Liver (tissue), 3 donors: ENCODE results near the gene ANKFN1.

ENCODE experiments used
- YY1 ChIP-seq: IDR thresholded peaks from 2 replicates; pipeline ENCODE4 v1.6.1; 2016; ENCODE audit warnings: antibody characterized with exemption, mild to moderate bottlenecking
- TF ChIP-seq, protein P1 (sequence below): fragments of 150-350 bp; IDR thresholded peaks from 2 replicates; pipeline ENCODE4 v1.5.1; 2017; ENCODE audit warnings: improper control_type of control experiment, low read depth, low read length; ENCODE audit not compliant: missing input control
- TF ChIP-seq, protein P2 (sequence below): IDR thresholded peaks from 2 replicates; pipeline ENCODE4 v1.6.1; 2016; ENCODE audit warnings: antibody characterized with exemption
- donor health status: healthy.
- donor health status: healthy.

DNA sequence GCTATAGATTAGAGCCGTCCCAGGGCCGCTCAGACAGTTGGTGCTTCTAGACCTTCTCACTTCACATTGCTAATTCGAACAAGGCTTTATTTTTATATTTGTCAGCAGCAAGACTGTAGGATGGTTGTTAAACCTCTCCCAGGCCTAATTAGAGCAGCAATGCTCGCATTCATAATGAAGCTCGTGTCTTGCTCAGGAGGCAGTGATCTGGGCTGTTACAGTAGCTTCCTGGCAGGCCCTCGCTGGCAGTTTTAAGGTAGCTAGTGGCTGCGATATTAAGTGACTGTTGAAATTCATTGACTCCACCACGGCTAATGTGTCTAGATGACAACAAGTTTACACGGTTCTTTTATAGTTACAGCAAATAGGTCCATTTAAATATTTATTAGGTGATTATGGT, 23.2 kb upstream of the ANKFN1 start:
- TF ChIP-seq, protein P1, sequence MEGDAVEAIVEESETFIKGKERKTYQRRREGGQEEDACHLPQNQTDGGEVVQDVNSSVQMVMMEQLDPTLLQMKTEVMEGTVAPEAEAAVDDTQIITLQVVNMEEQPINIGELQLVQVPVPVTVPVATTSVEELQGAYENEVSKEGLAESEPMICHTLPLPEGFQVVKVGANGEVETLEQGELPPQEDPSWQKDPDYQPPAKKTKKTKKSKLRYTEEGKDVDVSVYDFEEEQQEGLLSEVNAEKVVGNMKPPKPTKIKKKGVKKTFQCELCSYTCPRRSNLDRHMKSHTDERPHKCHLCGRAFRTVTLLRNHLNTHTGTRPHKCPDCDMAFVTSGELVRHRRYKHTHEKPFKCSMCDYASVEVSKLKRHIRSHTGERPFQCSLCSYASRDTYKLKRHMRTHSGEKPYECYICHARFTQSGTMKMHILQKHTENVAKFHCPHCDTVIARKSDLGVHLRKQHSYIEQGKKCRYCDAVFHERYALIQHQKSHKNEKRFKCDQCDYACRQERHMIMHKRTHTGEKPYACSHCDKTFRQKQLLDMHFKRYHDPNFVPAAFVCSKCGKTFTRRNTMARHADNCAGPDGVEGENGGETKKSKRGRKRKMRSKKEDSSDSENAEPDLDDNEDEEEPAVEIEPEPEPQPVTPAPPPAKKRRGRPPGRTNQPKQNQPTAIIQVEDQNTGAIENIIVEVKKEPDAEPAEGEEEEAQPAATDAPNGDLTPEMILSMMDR = no peak
- TF ChIP-seq, protein P2, sequence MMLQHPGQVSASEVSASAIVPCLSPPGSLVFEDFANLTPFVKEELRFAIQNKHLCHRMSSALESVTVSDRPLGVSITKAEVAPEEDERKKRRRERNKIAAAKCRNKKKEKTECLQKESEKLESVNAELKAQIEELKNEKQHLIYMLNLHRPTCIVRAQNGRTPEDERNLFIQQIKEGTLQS = no peak
- TF ChIP-seq YY1 = no peak
